Endothelial cell of umbilical vein (primary cell): Measurements from ENCODE around the gene WASF2. TPM values are rescaled to one million over a fixed set of nuclear protein-coding genes. Genes with fewer than 3 reads are reported as not detected.

Experiments
- BruUV-seq: library from RNA; stranded (reverse); fragments of 400-500 nt; replicated peaks from 2 replicates; lab custom pipeline; 2021; lab: Mats Ljungman, UMichigan
- CTCF ChIA-PET: fragments of 300-600, 350-600 bp; sonication (Branson Sonifier 250); formaldehyde crosslinking; loops from one replicate; lab custom pipeline; 2021; ENCODE audit warnings: antibody characterized with exemption, inconsistent platforms; lab: Charles Lee
- POLR2A ChIA-PET: fragments of 300-600, 350-600 bp; sonication (Branson Sonifier 250); formaldehyde crosslinking; loops from one replicate; lab custom pipeline; 2021; ENCODE audit warnings: antibody characterized with exemption, inconsistent platforms; lab: Charles Lee
- DNase-seq: peaks from one replicate; pipeline ENCODE4 v3.0.0-alpha.2; 2011; ENCODE audit warnings: low read depth, low spot score
- FAIRE-seq: peaks from 2 replicates; lab custom pipeline; 2011; peaks lifted over from hg19 to GRCh38; lab: Jason Lieb, UNC
- H2AFZ ChIP-seq: 2 replicates; pipeline ENCODE4 v1.6.0; 2012; ENCODE audit warnings: low read depth, low read length, control low read depth, inconsistent platforms
- H3K27ac ChIP-seq: 2 replicates; pipeline ENCODE4 v1.5.1; 2011; ENCODE audit warnings: low read depth, mild to moderate bottlenecking, control low read depth, low read length, moderate library complexity; ENCODE audit not compliant: insufficient read depth
- H3K27me3 ChIP-seq, 2 experiments: 2 replicates each; pipeline versions ENCODE4 v1.6.0 to v1.6.1; 2011; ENCODE audit warnings: low read length in 2 of 2, mixed read lengths in 1 of 2; ENCODE audit not compliant: control insufficient read depth in 2 of 2, insufficient read depth in 2 of 2
- H3K36me3 ChIP-seq, 2 experiments: 2 replicates in 1 of 2; 3 replicates in 1 of 2; pipeline ENCODE4 v1.5.1; 2011; ENCODE audit warnings: low read length in 2 of 2, mild to moderate bottlenecking in 1 of 2, moderate library complexity in 1 of 2; ENCODE audit not compliant: control insufficient read depth in 2 of 2, insufficient read depth in 2 of 2; ENCODE audit errors: extremely low read depth in 1 of 2
- H3K4me1 ChIP-seq: 3 replicates; pipeline ENCODE4 v1.5.1; 2011; ENCODE audit warnings: mild to moderate bottlenecking, low read length; ENCODE audit not compliant: control insufficient read depth, insufficient read depth; ENCODE audit errors: extremely low read depth
- H3K4me2 ChIP-seq: 2 replicates; pipeline ENCODE4 v1.6.1; 2011; ENCODE audit warnings: low read length, control low read depth, mixed read lengths; ENCODE audit not compliant: insufficient read depth
- H3K4me3 ChIP-seq, 3 experiments: fragments of 200-600 bp in 1 of 3; sonication (generic), shearing (Covaris generic) in 1 of 3; replicated peaks in 1 of 3; 2 replicates each; pipeline ENCODE4 v1.5.1; 2011 to 2016; ENCODE audit warnings: control low read depth in 3 of 3, low read length in 3 of 3, mild to moderate bottlenecking in 2 of 3, inconsistent platforms in 1 of 3, low read depth in 1 of 3, moderate library complexity in 1 of 3; ENCODE audit not compliant: insufficient read depth in 1 of 3
- H3K79me2 ChIP-seq: 2 replicates; pipeline ENCODE4 v1.6.0; 2012; ENCODE audit warnings: low read length, inconsistent platforms; ENCODE audit not compliant: control insufficient read depth, insufficient read depth
- H3K9ac ChIP-seq: replicated peaks from 2 replicates; pipeline ENCODE3; 2011; ENCODE audit warnings: low read length, control low read depth; ENCODE audit not compliant: insufficient read depth; ENCODE audit errors: extremely low read depth
- H3K9me1 ChIP-seq: replicated peaks from 3 replicates; pipeline ENCODE4 v1.6.0; 2011; ENCODE audit warnings: mild to moderate bottlenecking, low read length; ENCODE audit not compliant: control insufficient read depth, insufficient read depth; ENCODE audit errors: extremely low read depth
- H3K9me3 ChIP-seq: replicated peaks from 2 replicates; pipeline ENCODE4 v1.5.1; 2012; ENCODE audit warnings: low read length, inconsistent platforms; ENCODE audit not compliant: control insufficient read depth, insufficient read depth
- H4K20me1 ChIP-seq: replicated peaks from 2 replicates; pipeline ENCODE3; 2011; ENCODE audit warnings: mild to moderate bottlenecking, low read length; ENCODE audit not compliant: control insufficient read depth, insufficient read depth; ENCODE audit errors: extremely low read depth
- EZH2 ChIP-seq: IDR thresholded peaks from 2 replicates; pipeline ENCODE4 v1.6.1; 2012; ENCODE audit warnings: borderline replicate concordance, low read depth, mild to moderate bottlenecking, moderate library complexity, low read length, inconsistent platforms; ENCODE audit not compliant: severe bottlenecking
- FOS ChIP-seq: IDR thresholded peaks from 2 replicates; pipeline ENCODE4 v1.6.1; 2011; ENCODE audit warnings: mild to moderate bottlenecking, low read length, moderate library complexity, borderline replicate concordance; ENCODE audit not compliant: insufficient read depth
- GATA2 ChIP-seq: IDR thresholded peaks from 2 replicates; pipeline ENCODE4 v1.7.0; 2011; ENCODE audit warnings: low read depth, mild to moderate bottlenecking, moderate library complexity, mixed read lengths, low read length; ENCODE audit not compliant: insufficient read length, insufficient read depth
- JUN ChIP-seq: IDR thresholded peaks from 2 replicates; pipeline ENCODE4 v1.6.1; 2011; ENCODE audit warnings: borderline replicate concordance, low read depth; ENCODE audit not compliant: insufficient read length, insufficient read depth
- MYC ChIP-seq: IDR thresholded peaks from one replicate; pipeline ENCODE4 v1.6.1; 2011; ENCODE audit warnings: mild to moderate bottlenecking, low read depth, low read length
- POLR2A ChIP-seq: IDR thresholded peaks from 2 replicates; pipeline ENCODE4 v1.6.1; 2012; ENCODE audit warnings: low read depth, mild to moderate bottlenecking, control low read depth, low read length
- POLR2AphosphoS5 ChIP-seq: IDR thresholded peaks from 2 replicates; pipeline ENCODE4 v1.6.1; 2012; ENCODE audit warnings: low read depth, mild to moderate bottlenecking, control low read depth, low read length, moderate library complexity; ENCODE audit not compliant: insufficient read depth
- dilution Hi-C: fragments of 300-500 bp; cut with MboI; formaldehyde crosslinking; loops from one replicate; pipeline ENCODE4 v1.15.0; 2019; ENCODE audit warnings: low sequenced_read_pairs; ENCODE audit not compliant: extremely low pct_ligation_motif_present
- intact Hi-C: fragments of 100-400 bp; cut with micrococcal nuclease; formaldehyde crosslinking; loops from one replicate; pipeline ENCODE4 v1.10.0; 2022
- polyA plus RNA-seq, 4 experiments: library from polyadenylated mRNA; depleted of rRNA in 3 of 4; stranded (reverse) in 3 of 4; unstranded in 1 of 4; fragments of >200 nt; gene quantifications; 2 replicates each; pipeline versions ENCODE4 v1.2.1 to v1.2.3, GENCODE V29; 2011 to 2012; ENCODE audit warnings: missing spikeins in 1 of 4
- total RNA-seq: library from RNA; stranded (reverse); gene quantifications from 2 replicates; pipeline ENCODE4 v1.2.3, GENCODE V29; 2021
- TF ChIP-seq, protein P1 (sequence below): IDR thresholded peaks from 2 replicates; pipeline ENCODE4 v1.6.1; 2011; ENCODE audit not compliant: insufficient read depth, insufficient read length
- TF ChIP-seq, protein P2 (sequence below), 2 donors: IDR thresholded peaks; 1 replicate in 1 of 2; 2 replicates in 1 of 2; pipeline ENCODE4 v1.5.1; 2011; ENCODE audit warnings: low read length in 2 of 2, mild to moderate bottlenecking in 2 of 2, moderate library complexity in 2 of 2, control low read depth in 1 of 2, inconsistent platforms in 1 of 2, low read depth in 1 of 2; ENCODE audit not compliant: insufficient read depth in 1 of 2; ENCODE audit errors: extremely low read depth in 1 of 2

WASF2 gene
- total and polyA plus RNA-seq, 2 donors (not counting 3 experiments of a cell fraction or from before 2014, with no cell fraction given): 76.9 to 172 TPM

DNA sequence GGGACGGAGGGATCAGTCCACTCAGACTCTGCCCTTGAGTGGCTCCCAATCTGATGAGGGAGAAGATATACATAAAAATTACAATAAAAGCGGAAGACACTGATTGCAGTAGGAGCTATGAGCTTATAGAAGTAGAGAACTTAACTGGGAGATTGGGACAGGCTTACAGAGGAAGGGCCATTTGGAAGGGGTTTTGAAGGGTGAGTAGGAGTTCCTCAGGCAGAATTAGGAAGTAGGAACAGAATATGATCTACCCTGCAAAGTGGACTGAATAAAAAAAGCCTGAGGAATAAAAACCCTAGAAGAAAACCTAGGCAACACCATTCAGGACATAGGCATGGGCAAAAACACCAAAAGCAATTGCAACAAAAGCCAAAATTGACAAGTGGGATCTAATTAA lies 9.2 kb upstream of the WASF2 start:
- BruUV-seq: no TSS peak
- POLR2A ChIA-PET: no interaction called here
- Histone ChIP-seq H3K79me2 (no peaks in the 10 kb centered on the region), H2AFZ (no peak overlapping the region), H3K9me1 (no peaks in the 10 kb centered on the region), H3K4me3 (no peak overlapping the region), H3K4me2 (no peak overlapping the region), H3K36me3 (no peaks in the 10 kb centered on the region), H3K27me3 (no peaks in the 10 kb centered on the region), H3K9ac (no peak overlapping the region), H4K20me1 (no peaks in the 10 kb centered on the region), H3K4me1 (peaks cover 3% of the 10 kb centered on the region), H3K9me3 (no peaks in the 10 kb centered on the region), H3K27ac (no peak overlapping the region)
- no peak for FAIRE-seq
- TF ChIP-seq POLR2AphosphoS5 (no peak), EZH2 (no peak), MYC (no peak), GATA2 (no peak), FOS (no peak), POLR2A (no peak), JUN (no peak)
- TF ChIP-seq, protein P1, sequence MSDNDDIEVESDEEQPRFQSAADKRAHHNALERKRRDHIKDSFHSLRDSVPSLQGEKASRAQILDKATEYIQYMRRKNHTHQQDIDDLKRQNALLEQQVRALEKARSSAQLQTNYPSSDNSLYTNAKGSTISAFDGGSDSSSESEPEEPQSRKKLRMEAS: no peak
- TF ChIP-seq, protein P2, sequence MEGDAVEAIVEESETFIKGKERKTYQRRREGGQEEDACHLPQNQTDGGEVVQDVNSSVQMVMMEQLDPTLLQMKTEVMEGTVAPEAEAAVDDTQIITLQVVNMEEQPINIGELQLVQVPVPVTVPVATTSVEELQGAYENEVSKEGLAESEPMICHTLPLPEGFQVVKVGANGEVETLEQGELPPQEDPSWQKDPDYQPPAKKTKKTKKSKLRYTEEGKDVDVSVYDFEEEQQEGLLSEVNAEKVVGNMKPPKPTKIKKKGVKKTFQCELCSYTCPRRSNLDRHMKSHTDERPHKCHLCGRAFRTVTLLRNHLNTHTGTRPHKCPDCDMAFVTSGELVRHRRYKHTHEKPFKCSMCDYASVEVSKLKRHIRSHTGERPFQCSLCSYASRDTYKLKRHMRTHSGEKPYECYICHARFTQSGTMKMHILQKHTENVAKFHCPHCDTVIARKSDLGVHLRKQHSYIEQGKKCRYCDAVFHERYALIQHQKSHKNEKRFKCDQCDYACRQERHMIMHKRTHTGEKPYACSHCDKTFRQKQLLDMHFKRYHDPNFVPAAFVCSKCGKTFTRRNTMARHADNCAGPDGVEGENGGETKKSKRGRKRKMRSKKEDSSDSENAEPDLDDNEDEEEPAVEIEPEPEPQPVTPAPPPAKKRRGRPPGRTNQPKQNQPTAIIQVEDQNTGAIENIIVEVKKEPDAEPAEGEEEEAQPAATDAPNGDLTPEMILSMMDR (IDR thresholded peaks at IDR 0.05; ENCODE audit: extremely low read depth in 1 of 2, insufficient read depth in 1 of 2, low read depth in 1 of 2, low read length in 2 of 2): no peak
- dilution Hi-C loops: no loop called here
- no peak for DNase-seq
- CTCF ChIA-PET: interaction anchor here (0.9 kb wide), 1 partner anchor 33 kb away, joined by 3 read pairs; no protein-coding TSS in a partner anchor
- intact Hi-C loops: no loop called here
